ENCODE data around the gene STK32C. TPM values are rescaled to one million over a fixed set of nuclear protein-coding genes. Genes with fewer than 3 reads are reported as not detected.
A peak's percentile ranks its signal among the peaks of the same experiment; 100 is the strongest.

The STK32C gene
- total and polyA plus RNA-seq, 2 donors from 2014 or later = 11.6 to 14.4 TPM

DNA sequence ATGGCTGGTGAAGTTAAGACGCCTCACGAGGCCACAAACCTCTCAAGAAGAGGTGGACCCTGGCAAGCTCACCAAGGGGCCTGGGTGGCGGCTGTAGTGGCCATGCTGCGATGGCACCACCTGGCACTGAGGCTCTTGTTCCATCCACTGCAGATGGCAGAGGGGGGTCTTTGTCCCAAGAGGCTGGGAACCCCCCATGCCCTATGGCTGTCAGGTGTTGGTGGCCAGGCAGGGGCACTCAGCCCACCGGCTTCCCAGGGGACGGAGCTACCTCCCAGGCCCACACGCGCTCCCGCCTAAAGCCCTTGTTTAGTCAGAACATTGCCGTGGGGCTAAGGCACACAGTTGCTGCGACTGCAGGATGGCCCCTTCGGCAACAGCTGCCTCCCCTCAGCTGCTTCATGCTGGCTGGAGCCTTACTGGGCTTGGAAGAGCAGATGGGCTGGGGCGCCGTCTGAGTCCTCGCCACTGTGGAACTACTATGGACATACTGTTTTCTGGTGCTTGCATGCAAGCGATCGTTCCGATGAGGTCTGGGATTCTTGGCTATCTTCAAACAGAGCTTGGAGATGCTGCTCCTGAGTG lies 74.2 kb downstream of the STK32C start:
- H3K27me3 ChIP-seq (ENCODE audit: control insufficient read depth, insufficient read depth, low read length) = no peaks in the 10 kb centered on the region
- H3K4me3 ChIP-seq (ENCODE audit: low read length in 3 of 3) = no peak overlapping the region
- FAIRE-seq (no peak), DNase-seq (peak in 2 of 5 donors; percentile 55 to 63)
- TF ChIP-seq, protein P1, sequence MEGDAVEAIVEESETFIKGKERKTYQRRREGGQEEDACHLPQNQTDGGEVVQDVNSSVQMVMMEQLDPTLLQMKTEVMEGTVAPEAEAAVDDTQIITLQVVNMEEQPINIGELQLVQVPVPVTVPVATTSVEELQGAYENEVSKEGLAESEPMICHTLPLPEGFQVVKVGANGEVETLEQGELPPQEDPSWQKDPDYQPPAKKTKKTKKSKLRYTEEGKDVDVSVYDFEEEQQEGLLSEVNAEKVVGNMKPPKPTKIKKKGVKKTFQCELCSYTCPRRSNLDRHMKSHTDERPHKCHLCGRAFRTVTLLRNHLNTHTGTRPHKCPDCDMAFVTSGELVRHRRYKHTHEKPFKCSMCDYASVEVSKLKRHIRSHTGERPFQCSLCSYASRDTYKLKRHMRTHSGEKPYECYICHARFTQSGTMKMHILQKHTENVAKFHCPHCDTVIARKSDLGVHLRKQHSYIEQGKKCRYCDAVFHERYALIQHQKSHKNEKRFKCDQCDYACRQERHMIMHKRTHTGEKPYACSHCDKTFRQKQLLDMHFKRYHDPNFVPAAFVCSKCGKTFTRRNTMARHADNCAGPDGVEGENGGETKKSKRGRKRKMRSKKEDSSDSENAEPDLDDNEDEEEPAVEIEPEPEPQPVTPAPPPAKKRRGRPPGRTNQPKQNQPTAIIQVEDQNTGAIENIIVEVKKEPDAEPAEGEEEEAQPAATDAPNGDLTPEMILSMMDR (IDR thresholded peaks at IDR 0.05; ENCODE audit: borderline replicate concordance, extremely low read depth, insufficient read depth) = no peak
- H3K9me3 ChIP-seq (ENCODE audit: control insufficient read depth in 2 of 3, insufficient read depth in 1 of 3, low read length in 3 of 3) = no peaks in the 10 kb centered on the region
- H3K4me1 ChIP-seq (ENCODE audit: control insufficient read depth in 2 of 3, insufficient read depth in 2 of 3, low read depth in 1 of 3, low read length in 3 of 3) = no peaks in the 10 kb centered on the region
- no peak overlapping the region for H3K27ac ChIP-seq (ENCODE audit: low read depth in 2 of 2, low read length in 2 of 2)
- H3K36me3 ChIP-seq (ENCODE audit: control insufficient read depth in 2 of 3, insufficient read depth in 3 of 3, low read length in 3 of 3) = no peaks in the 10 kb centered on the region
- H3K9ac ChIP-seq (ENCODE audit: low read length in 3 of 3) = no peak overlapping the region
- intact Hi-C loops (cut with DNase I) = no loop called here

DNA sequence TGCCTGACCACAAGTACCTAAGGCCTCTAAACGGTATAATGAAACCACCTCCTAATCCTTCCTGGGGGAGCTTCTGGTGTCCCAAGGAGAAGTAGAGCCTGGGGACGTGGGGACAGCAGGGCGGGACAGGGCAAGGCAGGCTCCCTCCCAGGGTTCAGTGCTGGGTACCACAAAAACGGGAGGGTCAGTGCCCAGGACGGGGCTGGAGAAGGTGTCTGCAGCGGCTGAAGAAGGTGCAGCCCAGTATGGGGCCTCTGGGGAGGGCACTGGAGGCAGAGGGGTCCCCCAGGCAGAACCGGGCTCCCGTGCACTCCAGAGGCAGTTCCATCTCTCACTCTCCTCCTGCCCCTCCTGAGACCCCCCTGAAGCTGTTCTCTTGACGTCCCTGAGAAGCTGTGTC lies 74.8 kb downstream of the STK32C start:
- DNase-seq (peak in 1 of 5 donors; percentile 63), FAIRE-seq (no peak)
- H3K9me3 ChIP-seq (ENCODE audit: control insufficient read depth in 2 of 3, insufficient read depth in 1 of 3, low read length in 3 of 3) = no peaks in the 10 kb centered on the region
- H3K4me3 ChIP-seq (ENCODE audit: low read length in 3 of 3) = no peak overlapping the region
- H3K36me3 ChIP-seq (ENCODE audit: control insufficient read depth in 2 of 3, insufficient read depth in 3 of 3, low read length in 3 of 3) = no peaks in the 10 kb centered on the region
- no peaks in the 10 kb centered on the region for H3K4me1 ChIP-seq (ENCODE audit: control insufficient read depth in 2 of 3, insufficient read depth in 2 of 3, low read depth in 1 of 3, low read length in 3 of 3)
- intact Hi-C loops (cut with DNase I) = no loop called here
- H3K9ac ChIP-seq (ENCODE audit: low read length in 3 of 3) = no peak overlapping the region
- H3K27ac ChIP-seq (ENCODE audit: low read depth in 2 of 2, low read length in 2 of 2) = no peak overlapping the region
- TF ChIP-seq, protein P1 (IDR thresholded peaks at IDR 0.05; ENCODE audit: borderline replicate concordance, extremely low read depth, insufficient read depth) = no peak
- no peaks in the 10 kb centered on the region for H3K27me3 ChIP-seq (ENCODE audit: control insufficient read depth, insufficient read depth, low read length)

DNA sequence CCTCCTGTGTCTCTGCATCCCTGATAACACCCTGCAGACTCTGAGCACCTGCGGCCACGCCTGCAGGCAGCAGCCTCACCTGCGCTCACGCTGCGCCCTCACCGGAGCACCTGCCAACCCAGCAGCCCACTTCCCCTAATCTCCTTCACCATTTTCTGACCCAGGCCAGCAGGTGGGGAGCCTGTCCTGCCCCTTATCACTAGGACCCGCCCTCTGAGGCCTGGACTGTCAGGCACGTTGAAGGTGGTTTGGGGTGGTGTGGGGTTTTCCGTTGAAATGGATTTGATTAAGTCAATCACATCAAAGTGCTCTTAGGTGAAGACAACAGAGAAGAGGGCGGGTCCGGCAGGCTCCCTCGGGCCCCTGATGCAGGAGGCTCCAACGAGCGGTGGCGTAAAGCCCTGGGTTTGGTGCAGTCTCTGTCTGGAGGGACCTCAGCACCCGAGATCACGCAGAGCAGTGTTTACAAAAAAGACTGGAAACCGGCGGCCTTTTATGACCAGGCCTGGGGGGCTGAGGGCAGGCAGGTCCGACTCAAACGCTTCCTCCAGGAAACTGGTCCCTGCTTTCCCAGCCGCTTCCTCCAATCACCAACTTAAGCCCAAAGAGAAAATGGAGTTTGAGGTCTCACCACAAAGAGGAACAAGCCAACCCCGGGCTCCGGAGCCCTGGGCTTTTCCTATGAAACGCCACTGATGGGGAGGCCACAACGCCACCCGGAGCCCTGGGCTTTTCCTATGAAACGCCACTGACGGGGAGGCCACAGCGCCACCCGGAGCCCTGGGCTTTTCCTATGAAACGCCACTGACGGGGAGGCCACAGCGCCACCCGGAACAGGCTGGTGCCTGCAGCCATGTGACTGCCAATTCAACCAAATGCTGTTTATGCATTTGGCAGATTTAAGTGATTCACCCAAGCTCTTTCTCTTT lies 75.5 kb downstream of the STK32C start:
- TF ChIP-seq, protein P1 (IDR thresholded peaks at IDR 0.05; ENCODE audit: borderline replicate concordance, extremely low read depth, insufficient read depth) = no peak
- DNase-seq (peak in 1 of 5 donors; percentile 64), FAIRE-seq (no peak)
- no peaks in the 10 kb centered on the region for H3K36me3 ChIP-seq (ENCODE audit: control insufficient read depth in 2 of 3, insufficient read depth in 3 of 3, low read length in 3 of 3)
- no peaks in the 10 kb centered on the region for H3K27me3 ChIP-seq (ENCODE audit: control insufficient read depth, insufficient read depth, low read length)
- H3K4me3 ChIP-seq (ENCODE audit: low read length in 3 of 3) = no peak overlapping the region
- no peaks in the 10 kb centered on the region for H3K4me1 ChIP-seq (ENCODE audit: control insufficient read depth in 2 of 3, insufficient read depth in 2 of 3, low read depth in 1 of 3, low read length in 3 of 3)
- H3K9me3 ChIP-seq (ENCODE audit: control insufficient read depth in 2 of 3, insufficient read depth in 1 of 3, low read length in 3 of 3) = no peaks in the 10 kb centered on the region
- no peak overlapping the region for H3K9ac ChIP-seq (ENCODE audit: low read length in 3 of 3)
- no peak overlapping the region for H3K27ac ChIP-seq (ENCODE audit: low read depth in 2 of 2, low read length in 2 of 2)
- intact Hi-C loops (cut with DNase I) = no loop called here
